ENCODE measurements around the gene CEPT1. TPM values are rescaled to one million over a fixed set of nuclear protein-coding genes. Genes with fewer than 3 reads are reported as not detected.
A peak's percentile ranks its signal among the peaks of the same experiment; 100 is the strongest.

The CEPT1 gene
- total RNA-seq, 1 experiment from 2014 or later, result 29.3 TPM

DNA sequence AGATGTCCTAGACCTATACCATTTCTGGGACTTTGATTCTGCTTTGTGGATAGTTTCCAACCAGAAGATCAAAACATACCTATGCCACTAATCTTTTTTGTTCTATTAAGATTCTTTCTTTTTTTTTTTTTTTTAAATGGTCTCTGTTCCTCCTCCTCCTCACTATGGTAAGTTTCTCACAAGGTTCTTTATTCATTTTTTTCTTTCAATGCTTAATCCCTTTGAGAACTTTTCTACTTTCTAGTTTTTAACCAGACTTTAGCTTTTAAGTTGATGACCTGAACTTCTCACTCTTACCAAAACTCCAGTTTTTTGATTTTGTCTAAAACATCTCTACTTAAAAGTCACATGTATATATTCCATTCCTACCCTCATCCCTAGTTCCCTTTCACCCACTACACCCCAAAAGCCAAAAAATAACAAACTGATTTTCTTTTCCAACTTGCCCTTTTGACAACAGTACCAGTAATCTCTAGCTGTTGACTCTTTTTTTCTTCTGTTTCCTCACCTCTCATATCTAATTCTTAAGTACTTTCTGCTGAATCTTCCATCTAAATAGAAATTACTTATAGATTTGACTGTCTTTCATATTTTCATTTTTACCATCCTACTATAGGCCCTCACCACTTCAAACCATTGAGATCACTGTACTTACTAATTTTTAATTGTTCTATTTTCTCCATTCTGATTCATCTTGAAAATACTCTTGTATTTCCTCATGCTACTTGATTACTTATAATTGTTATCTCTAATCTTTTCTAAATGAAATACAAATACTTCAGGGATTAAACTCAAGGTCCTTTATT, 6.1 kb downstream of the CEPT1 start:
- no peak for TF ChIP-seq CREM (CRISPR knock-in tag; IDR thresholded peaks at IDR 0.05)
- DNase-seq (ENCODE audit: low spot score) (no peak), ATAC-seq (no peak)
- peak overlapping the region; percentile 8 for H3K27ac Mint-ChIP-seq
- POLR2A ChIA-PET, result no interaction called here
- peaks cover 16% of the 10 kb centered on the region for H3K4me1 Mint-ChIP-seq
- H3K36me3 Mint-ChIP-seq, result peaks cover 32% of the 10 kb centered on the region
- H3K27me3 Mint-ChIP-seq (ENCODE audit: low read depth), result no peaks in the 10 kb centered on the region
- CTCF ChIA-PET, result interaction anchor here (0.8 kb wide), 1 partner anchor 76 kb away, joined by 3 read pairs; no protein-coding TSS in a partner anchor
- H3K9me3 Mint-ChIP-seq, result no peaks in the 10 kb centered on the region
- H3K4me3 Mint-ChIP-seq, result no peak overlapping the region

- Mint-ChIP-seq H3K27ac (no peak overlapping the region), H3K4me1 (peaks cover 6% of the 10 kb centered on the region), H3K36me3 (peaks cover 46% of the 10 kb centered on the region), H3K4me3 (no peak overlapping the region), H3K27me3 (ENCODE audit: low read depth) (no peaks in the 10 kb centered on the region), H3K9me3 (no peaks in the 10 kb centered on the region)
- DNase-seq (ENCODE audit: low spot score), result no peak
- ATAC-seq, result no peak
- no peak for TF ChIP-seq ZNF232 (CRISPR knock-in tag; IDR thresholded peaks at IDR 0.05)
- no peak for TF ChIP-seq MYBL2 (CRISPR knock-in tag; IDR thresholded peaks at IDR 0.05)
- no peak for TF ChIP-seq NR2C2 (CRISPR knock-in tag; IDR thresholded peaks at IDR 0.05)
- no peak for TF ChIP-seq PRRX2 (CRISPR knock-in tag; IDR thresholded peaks at IDR 0.05)
- no peak for TF ChIP-seq HMGA2 (CRISPR knock-in tag; IDR thresholded peaks at IDR 0.05)
- TF ChIP-seq, protein P1, sequence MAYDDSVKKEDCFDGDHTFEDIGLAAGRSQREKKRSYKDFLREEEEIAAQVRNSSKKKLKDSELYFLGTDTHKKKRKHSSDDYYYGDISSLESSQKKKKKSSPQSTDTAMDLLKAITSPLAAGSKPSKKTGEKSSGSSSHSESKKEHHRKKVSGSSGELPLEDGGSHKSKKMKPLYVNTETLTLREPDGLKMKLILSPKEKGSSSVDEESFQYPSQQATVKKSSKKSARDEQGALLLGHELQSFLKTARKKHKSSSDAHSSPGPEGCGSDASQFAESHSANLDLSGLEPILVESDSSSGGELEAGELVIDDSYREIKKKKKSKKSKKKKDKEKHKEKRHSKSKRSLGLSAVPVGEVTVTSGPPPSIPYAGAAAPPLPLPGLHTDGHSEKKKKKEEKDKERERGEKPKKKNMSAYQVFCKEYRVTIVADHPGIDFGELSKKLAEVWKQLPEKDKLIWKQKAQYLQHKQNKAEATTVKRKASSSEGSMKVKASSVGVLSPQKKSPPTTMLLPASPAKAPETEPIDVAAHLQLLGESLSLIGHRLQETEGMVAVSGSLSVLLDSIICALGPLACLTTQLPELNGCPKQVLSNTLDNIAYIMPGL (CRISPR knock-in tag; IDR thresholded peaks at IDR 0.05), result no peak
- TF ChIP-seq, protein P2, sequence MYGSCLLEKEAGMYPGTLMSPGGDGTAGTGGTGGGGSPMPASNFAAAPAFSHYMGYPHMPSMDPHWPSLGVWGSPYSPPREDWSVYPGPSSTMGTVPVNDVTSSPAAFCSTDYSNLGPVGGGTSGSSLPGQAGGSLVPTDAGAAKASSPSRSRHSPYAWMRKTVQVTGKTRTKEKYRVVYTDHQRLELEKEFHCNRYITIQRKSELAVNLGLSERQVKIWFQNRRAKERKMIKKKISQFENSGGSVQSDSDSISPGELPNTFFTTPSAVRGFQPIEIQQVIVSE (CRISPR knock-in tag; IDR thresholded peaks at IDR 0.05; ENCODE audit: borderline replicate concordance), result no peak
- TF ChIP-seq TEAD4 (CRISPR knock-in tag; IDR thresholded peaks at IDR 0.05), result no peak
- TF ChIP-seq, protein P3, sequence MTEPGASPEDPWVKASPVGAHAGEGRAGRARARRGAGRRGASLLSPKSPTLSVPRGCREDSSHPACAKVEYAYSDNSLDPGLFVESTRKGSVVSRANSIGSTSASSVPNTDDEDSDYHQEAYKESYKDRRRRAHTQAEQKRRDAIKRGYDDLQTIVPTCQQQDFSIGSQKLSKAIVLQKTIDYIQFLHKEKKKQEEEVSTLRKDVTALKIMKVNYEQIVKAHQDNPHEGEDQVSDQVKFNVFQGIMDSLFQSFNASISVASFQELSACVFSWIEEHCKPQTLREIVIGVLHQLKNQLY (CRISPR knock-in tag; IDR thresholded peaks at IDR 0.05), result no peak
- TF ChIP-seq E2F1 (CRISPR knock-in tag; IDR thresholded peaks at IDR 0.05), result no peak
- TF ChIP-seq ZNF219 (CRISPR knock-in tag; IDR thresholded peaks at IDR 0.05; ENCODE audit: borderline replicate concordance), result no peak
- no peak for TF ChIP-seq ZNF671 (CRISPR knock-in tag; IDR thresholded peaks at IDR 0.05)
- no peak for TF ChIP-seq RORB (CRISPR knock-in tag; IDR thresholded peaks at IDR 0.05)
- TF ChIP-seq E2F4 (CRISPR knock-in tag; IDR thresholded peaks at IDR 0.05; ENCODE audit: borderline replicate concordance, low read depth), result no peak
- no peak for TF ChIP-seq STAT6 (CRISPR knock-in tag; conservative IDR thresholded peaks at IDR 0.05; ENCODE audit: low read depth)
- TF ChIP-seq IRF2 (CRISPR knock-in tag; IDR thresholded peaks at IDR 0.05; ENCODE audit: borderline replicate concordance, low read depth), result no peak
- TF ChIP-seq, protein P4, sequence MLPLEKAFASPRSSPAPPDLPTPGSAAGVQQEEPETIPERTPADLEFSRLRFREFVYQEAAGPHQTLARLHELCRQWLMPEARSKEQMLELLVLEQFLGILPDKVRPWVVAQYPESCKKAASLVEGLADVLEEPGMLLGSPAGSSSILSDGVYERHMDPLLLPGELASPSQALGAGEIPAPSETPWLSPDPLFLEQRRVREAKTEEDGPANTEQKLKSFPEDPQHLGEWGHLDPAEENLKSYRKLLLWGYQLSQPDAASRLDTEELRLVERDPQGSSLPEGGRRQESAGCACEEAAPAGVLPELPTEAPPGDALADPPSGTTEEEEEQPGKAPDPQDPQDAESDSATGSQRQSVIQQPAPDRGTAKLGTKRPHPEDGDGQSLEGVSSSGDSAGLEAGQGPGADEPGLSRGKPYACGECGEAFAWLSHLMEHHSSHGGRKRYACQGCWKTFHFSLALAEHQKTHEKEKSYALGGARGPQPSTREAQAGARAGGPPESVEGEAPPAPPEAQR (CRISPR knock-in tag; IDR thresholded peaks at IDR 0.05), result no peak
- TF ChIP-seq CTCF (IDR thresholded peaks at IDR 0.05), result no peak
- TF ChIP-seq FOXJ3 (CRISPR knock-in tag; IDR thresholded peaks at IDR 0.05; ENCODE audit: borderline replicate concordance), result no peak
- no peak for TF ChIP-seq JAZF1 (CRISPR knock-in tag; IDR thresholded peaks at IDR 0.05)
- POLR2A ChIA-PET, result no interaction called here
- CTCF ChIA-PET, result no interaction called here
These were observed 7.9 kb downstream of the CEPT1 start for GRCh38 chr1:111147948-111148347.
